Neural cell (in vitro differentiated cells): ENCODE results near the gene CACTIN. TPM values are rescaled to one million over a fixed set of nuclear protein-coding genes. Genes with fewer than 3 reads are reported as not detected.

Experiments used
- H2AFZ ChIP-seq: fragments of 200-600, 300-800 bp; sonication (generic), shearing (Covaris generic); 2 replicates; pipeline ENCODE4 v1.6.0; 2014; ENCODE audit warnings: low read depth, mild to moderate bottlenecking, antibody characterized with exemption, low read length, moderate library complexity
- H3F3A ChIP-seq: fragments of 200-600 bp; shearing (Covaris generic); 2 replicates; pipeline ENCODE4 v1.6.1; 2016; ENCODE audit warnings: mild to moderate bottlenecking, moderate library complexity, mixed read lengths, antibody characterized with exemption, low read length; ENCODE audit not compliant: insufficient read depth, poor library complexity, severe bottlenecking
- H3K27ac ChIP-seq: fragments of 200-600, 300-800 bp; sonication (generic), shearing (Covaris generic); 2 replicates; pipeline ENCODE4 v1.5.1; 2014; ENCODE audit warnings: mild to moderate bottlenecking, low read length, moderate library complexity
- H3K27me3 ChIP-seq: fragments of 300-800, 200-600 bp; sonication (generic), shearing (Covaris generic); 2 replicates; pipeline ENCODE4 v1.6.0; 2014; ENCODE audit warnings: mild to moderate bottlenecking, low read depth, low read length, moderate library complexity; ENCODE audit not compliant: insufficient read depth
- H3K36me3 ChIP-seq: fragments of 300-800, 200-600 bp; sonication (generic), shearing (Covaris generic); 2 replicates; pipeline ENCODE4 v1.5.1; 2014; ENCODE audit warnings: mild to moderate bottlenecking, antibody characterized with exemption, low read length, moderate library complexity; ENCODE audit not compliant: insufficient read depth
- H3K4me2 ChIP-seq: fragments of 300-800, 200-600 bp; sonication (generic), shearing (Covaris generic); 2 replicates; pipeline ENCODE4 v1.6.0; 2014; ENCODE audit warnings: mild to moderate bottlenecking, low read length
- H3K4me3 ChIP-seq: fragments of 300-800, 200-600 bp; sonication (generic), shearing (Covaris generic); 2 replicates; pipeline ENCODE4 v1.5.1; 2014; ENCODE audit warnings: mild to moderate bottlenecking, low read length, moderate library complexity
- H3K79me2 ChIP-seq: fragments of 200-600 bp; shearing (Covaris generic); replicated peaks from 2 replicates; pipeline ENCODE4 v1.6.0; 2014; ENCODE audit warnings: mild to moderate bottlenecking, low read length, moderate library complexity; ENCODE audit not compliant: insufficient read depth
- H3K9ac ChIP-seq: fragments of 300-800, 200-600 bp; sonication (generic), shearing (Covaris generic); 2 replicates; pipeline ENCODE4 v1.6.1; 2016; ENCODE audit warnings: mild to moderate bottlenecking, low read length, mixed read lengths
- H3K9me2 ChIP-seq: fragments of 200-600 bp; shearing (Covaris generic); 2 replicates; pipeline ENCODE4 v1.6.1; 2016; ENCODE audit warnings: mild to moderate bottlenecking, low read length, mixed read lengths; ENCODE audit not compliant: insufficient read depth
- H3K9me3 ChIP-seq: fragments of 200-600, 300-800 bp; sonication (generic), shearing (Covaris generic); 2 replicates; pipeline ENCODE4 v1.6.1; 2016; ENCODE audit warnings: mild to moderate bottlenecking, mixed run types, low read length, moderate library complexity, mixed read lengths
- H4K20me1 ChIP-seq: fragments of 200-600 bp; shearing (Covaris generic); 2 replicates; pipeline ENCODE4 v1.6.1; 2016; ENCODE audit warnings: mild to moderate bottlenecking, mixed run types; ENCODE audit not compliant: insufficient read depth
- EP300 ChIP-seq: fragments of 450-650 bp; conservative IDR thresholded peaks from 2 replicates; pipeline ENCODE4 v1.6.1; 2014; ENCODE audit warnings: antibody characterized with exemption, mild to moderate bottlenecking, moderate library complexity; ENCODE audit not compliant: poor library complexity, severe bottlenecking
- EZH2 ChIP-seq: fragments of 200-600, 300-800 bp; shearing (Covaris generic), sonication (generic); IDR thresholded peaks from 2 replicates; pipeline ENCODE4 v1.6.1; 2014; ENCODE audit warnings: antibody characterized with exemption, low read length, borderline replicate concordance, mild to moderate bottlenecking; ENCODE audit not compliant: insufficient read depth, poor library complexity, severe bottlenecking
- MXI1 ChIP-seq: fragments of 450-650 bp; conservative IDR thresholded peaks from 2 replicates; pipeline ENCODE4 v1.6.1; 2014; ENCODE audit warnings: antibody characterized with exemption, mild to moderate bottlenecking; ENCODE audit not compliant: poor library complexity, severe bottlenecking
- POLR2AphosphoS5 ChIP-seq: IDR thresholded peaks from 2 replicates; pipeline ENCODE4 v1.6.1; 2012
- RAD21 ChIP-seq: fragments of 450-650 bp; conservative IDR thresholded peaks from 2 replicates; pipeline ENCODE4 v1.6.1; 2014; ENCODE audit warnings: antibody characterized with exemption, mild to moderate bottlenecking, moderate library complexity
- SMC3 ChIP-seq: fragments of 450-650 bp; conservative IDR thresholded peaks from 2 replicates; pipeline ENCODE4 v1.6.1; 2014; ENCODE audit warnings: antibody characterized with exemption, mild to moderate bottlenecking, moderate library complexity; ENCODE audit not compliant: poor library complexity
- TAF1 ChIP-seq: IDR thresholded peaks from 2 replicates; pipeline ENCODE4 v1.6.1; 2012; ENCODE audit warnings: low read depth
- polyA plus RNA-seq: library from polyadenylated mRNA; depleted of rRNA; stranded (reverse); fragments of >200 nt; gene quantifications from 2 replicates; pipeline ENCODE4 v1.2.3, GENCODE V29; 2014
- TF ChIP-seq, protein P1 (sequence below): fragments of 450-650 bp; IDR thresholded peaks from 2 replicates; pipeline ENCODE4 v1.5.1; 2014; ENCODE audit warnings: antibody characterized with exemption, mild to moderate bottlenecking, moderate library complexity; ENCODE audit not compliant: poor library complexity, severe bottlenecking
- TF ChIP-seq, protein P2 (sequence below): IDR thresholded peaks from 2 replicates; pipeline ENCODE4 v1.6.1; 2012; ENCODE audit warnings: borderline replicate concordance

CACTIN gene
- polyA plus RNA-seq, 1 donor from 2014 or later, result 21.4 TPM

DNA sequence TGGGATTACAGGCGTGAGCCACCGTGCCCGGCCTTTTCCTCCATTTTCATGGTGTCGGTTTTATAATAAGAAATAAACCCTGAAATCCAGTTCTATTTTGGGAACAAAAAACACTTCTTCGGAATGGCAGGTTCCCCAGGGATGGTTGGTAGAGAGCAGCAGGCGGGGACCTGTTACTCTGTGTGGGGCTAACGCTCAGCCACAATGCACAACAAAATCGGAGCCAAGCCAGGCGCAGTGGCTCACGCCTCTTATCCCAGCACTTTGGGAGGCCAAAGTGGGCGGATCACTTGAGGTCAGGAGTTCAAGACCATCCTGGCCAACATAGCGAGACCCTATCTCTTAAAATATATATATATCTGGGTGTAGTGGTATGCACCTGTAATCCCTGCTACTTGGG is 25.6 kb downstream of the CACTIN start:
- H2AFZ ChIP-seq, result no peak overlapping the region
- no peaks in the 10 kb centered on the region for H3K79me2 ChIP-seq
- H3K9me3 ChIP-seq, result no peaks in the 10 kb centered on the region
- H3K27me3 ChIP-seq, result peaks cover 10% of the 10 kb centered on the region
- TF ChIP-seq SMC3 (no peak), EZH2 (no peak), MXI1 (no peak), POLR2AphosphoS5 (no peak), EP300 (no peak), TAF1 (no peak), RAD21 (no peak)
- TF ChIP-seq, protein P1, sequence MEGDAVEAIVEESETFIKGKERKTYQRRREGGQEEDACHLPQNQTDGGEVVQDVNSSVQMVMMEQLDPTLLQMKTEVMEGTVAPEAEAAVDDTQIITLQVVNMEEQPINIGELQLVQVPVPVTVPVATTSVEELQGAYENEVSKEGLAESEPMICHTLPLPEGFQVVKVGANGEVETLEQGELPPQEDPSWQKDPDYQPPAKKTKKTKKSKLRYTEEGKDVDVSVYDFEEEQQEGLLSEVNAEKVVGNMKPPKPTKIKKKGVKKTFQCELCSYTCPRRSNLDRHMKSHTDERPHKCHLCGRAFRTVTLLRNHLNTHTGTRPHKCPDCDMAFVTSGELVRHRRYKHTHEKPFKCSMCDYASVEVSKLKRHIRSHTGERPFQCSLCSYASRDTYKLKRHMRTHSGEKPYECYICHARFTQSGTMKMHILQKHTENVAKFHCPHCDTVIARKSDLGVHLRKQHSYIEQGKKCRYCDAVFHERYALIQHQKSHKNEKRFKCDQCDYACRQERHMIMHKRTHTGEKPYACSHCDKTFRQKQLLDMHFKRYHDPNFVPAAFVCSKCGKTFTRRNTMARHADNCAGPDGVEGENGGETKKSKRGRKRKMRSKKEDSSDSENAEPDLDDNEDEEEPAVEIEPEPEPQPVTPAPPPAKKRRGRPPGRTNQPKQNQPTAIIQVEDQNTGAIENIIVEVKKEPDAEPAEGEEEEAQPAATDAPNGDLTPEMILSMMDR, result no peak
- TF ChIP-seq, protein P2, sequence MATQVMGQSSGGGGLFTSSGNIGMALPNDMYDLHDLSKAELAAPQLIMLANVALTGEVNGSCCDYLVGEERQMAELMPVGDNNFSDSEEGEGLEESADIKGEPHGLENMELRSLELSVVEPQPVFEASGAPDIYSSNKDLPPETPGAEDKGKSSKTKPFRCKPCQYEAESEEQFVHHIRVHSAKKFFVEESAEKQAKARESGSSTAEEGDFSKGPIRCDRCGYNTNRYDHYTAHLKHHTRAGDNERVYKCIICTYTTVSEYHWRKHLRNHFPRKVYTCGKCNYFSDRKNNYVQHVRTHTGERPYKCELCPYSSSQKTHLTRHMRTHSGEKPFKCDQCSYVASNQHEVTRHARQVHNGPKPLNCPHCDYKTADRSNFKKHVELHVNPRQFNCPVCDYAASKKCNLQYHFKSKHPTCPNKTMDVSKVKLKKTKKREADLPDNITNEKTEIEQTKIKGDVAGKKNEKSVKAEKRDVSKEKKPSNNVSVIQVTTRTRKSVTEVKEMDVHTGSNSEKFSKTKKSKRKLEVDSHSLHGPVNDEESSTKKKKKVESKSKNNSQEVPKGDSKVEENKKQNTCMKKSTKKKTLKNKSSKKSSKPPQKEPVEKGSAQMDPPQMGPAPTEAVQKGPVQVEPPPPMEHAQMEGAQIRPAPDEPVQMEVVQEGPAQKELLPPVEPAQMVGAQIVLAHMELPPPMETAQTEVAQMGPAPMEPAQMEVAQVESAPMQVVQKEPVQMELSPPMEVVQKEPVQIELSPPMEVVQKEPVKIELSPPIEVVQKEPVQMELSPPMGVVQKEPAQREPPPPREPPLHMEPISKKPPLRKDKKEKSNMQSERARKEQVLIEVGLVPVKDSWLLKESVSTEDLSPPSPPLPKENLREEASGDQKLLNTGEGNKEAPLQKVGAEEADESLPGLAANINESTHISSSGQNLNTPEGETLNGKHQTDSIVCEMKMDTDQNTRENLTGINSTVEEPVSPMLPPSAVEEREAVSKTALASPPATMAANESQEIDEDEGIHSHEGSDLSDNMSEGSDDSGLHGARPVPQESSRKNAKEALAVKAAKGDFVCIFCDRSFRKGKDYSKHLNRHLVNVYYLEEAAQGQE, result no peak
- H3K9ac ChIP-seq, result no peak overlapping the region
- no peaks in the 10 kb centered on the region for H3K36me3 ChIP-seq
- no peak overlapping the region for H3K27ac ChIP-seq
- H3K9me2 ChIP-seq, result no peaks in the 10 kb centered on the region
- no peak overlapping the region for H3K4me3 ChIP-seq
- no peaks in the 10 kb centered on the region for H3F3A ChIP-seq
- H4K20me1 ChIP-seq, result no peaks in the 10 kb centered on the region
- no peak overlapping the region for H3K4me2 ChIP-seq

DNA sequence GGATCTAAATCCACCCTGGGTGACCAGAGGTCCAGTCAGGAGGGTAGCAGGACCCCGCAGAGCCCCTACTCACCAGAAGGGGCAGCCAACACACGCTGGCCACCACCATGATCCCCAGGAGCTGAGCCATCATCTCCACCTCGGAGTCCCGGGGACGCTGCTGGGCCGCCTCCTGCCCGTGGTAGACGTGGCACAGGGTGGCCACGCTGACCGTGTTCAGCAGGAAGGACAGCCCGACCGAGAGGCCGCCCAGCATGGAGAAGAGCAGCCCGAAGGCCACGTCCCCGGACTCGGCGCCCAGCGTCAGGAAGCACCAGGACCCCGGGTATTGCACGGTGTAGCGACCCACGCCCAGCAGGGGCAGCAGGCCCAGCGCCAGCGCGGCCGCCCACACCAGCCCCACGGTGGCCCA is 26.8 kb downstream of the CACTIN start:
- Histone ChIP-seq H2AFZ (no peak overlapping the region), H3K9me2 (no peaks in the 10 kb centered on the region), H3K9ac (no peak overlapping the region), H3K36me3 (no peaks in the 10 kb centered on the region), H3K27me3 (no peaks in the 10 kb centered on the region), H3K27ac (no peak overlapping the region), H3K79me2 (no peaks in the 10 kb centered on the region), H3K4me3 (no peak overlapping the region), H3K9me3 (no peaks in the 10 kb centered on the region), H4K20me1 (no peaks in the 10 kb centered on the region), H3F3A (no peaks in the 10 kb centered on the region), H3K4me2 (no peak overlapping the region)
- TF ChIP-seq POLR2AphosphoS5, result no peak
- TF ChIP-seq EZH2, result no peak
- TF ChIP-seq, protein P1, result no peak
- TF ChIP-seq, protein P2, result no peak
- no peak for TF ChIP-seq TAF1
- TF ChIP-seq RAD21, result no peak
- no peak for TF ChIP-seq MXI1
- TF ChIP-seq SMC3, result no peak
- TF ChIP-seq EP300, result no peak
